Islet precursor cell (in vitro differentiated cells): ENCODE results near the gene MAN2A1.
"Not testable (repeated sequence)": the region's sequence is repeated elsewhere in the genome, so short reads cannot be mapped to it uniquely, and the experiment has no call there.

ENCODE experiments used
- DNase-seq: peaks from one replicate; pipeline ENCODE4 v3.0.0-alpha.2; 2018

The MAN2A1 gene

DNA sequence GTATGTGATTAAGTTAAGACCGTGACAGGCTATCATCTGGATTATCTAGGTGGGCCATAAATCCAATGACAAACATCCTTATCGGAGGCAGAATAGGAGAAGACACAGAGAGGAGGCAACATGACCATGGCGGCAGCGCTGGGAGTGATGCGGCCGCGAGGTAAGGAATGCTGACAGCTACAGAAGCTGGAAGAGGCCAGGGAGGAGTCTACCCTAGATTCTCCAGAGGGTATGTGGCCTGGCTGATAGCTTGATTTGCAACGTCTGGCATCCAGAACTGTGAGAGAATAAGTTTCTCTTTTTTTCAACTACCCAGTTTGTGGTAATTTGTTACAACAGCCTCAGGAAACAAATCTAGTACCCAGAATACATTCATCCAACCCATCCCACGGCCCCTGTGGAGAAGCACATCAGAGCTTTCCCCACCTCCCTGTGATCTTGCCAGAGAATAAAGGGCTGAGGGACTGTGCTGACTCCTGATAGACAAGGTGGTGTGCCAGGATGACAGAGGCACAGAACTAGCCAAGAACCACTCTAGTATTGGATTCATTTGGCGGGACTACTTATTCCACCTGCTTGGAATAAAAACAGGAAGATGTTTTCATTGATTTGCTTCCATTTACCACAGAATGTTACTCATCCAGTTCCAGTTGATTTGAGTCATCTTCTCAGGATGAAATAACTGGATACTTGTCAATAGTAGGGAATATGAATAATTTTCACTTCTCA, 187.4 kb downstream of the MAN2A1 start:
- DNase-seq: no peak

GRCh38 chr5:109877670-109878045, 187.9 kb downstream of the MAN2A1 start:
- DNase-seq: no peak

DNA sequence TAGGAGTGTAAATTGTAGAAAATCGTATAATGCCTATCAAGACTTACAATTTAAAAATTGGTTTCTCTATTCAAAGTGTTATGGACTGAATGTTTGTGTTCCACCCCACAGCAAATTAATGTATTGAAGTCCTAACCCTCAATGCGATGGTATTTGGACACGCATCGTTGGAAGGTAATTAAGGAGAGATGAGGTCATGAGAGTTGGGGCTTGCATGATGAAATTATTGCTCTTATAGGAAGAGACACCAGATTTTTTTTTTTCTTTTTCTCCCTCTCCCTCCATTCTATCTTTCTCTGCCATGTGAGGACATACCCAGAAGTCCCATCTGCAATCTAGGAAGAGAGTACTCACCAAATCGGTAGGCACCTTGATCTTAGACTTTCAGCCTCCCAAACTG, 189.2 kb downstream of the MAN2A1 start:
- no peak for DNase-seq

DNA sequence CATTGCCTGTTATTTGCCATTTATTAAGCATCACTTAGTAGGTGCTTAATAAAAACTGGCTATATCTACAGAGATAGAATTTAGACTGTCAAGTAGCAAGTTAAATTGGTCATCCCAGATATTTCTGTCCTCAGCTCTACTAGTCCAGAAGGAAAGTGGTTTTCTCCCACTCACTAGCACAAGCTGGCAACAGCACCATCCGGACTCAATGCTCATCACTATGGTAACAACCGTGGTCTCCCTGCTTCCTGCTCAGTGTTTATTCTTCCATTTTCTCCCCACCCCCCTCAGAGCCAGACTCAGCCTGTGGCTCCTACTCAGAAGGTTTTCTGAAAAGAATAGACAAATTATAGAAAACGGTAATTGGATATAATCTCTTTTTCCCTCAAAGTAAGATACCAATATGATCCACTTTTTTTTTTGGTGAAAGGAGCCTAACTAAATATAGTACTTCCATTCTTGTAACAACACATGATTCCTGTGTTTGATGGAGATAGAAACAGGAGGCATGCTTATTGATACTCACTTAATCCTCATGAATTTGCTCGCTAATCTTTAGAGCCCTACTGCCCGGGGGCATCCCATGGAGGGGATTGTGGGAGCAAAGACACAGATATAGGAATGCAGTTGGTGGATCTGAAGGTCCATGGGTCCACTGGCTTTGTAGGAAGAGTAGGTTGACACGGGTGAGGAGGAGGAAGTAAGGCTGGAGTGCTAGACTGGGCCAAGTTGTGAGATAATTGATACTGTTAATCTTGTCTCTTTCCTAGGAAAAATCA, 191.4 kb downstream of the MAN2A1 start:
- DNase-seq: no peak

- DNase-seq: no peak
Observed at GRCh38 chr5:109882546-109882945, 192.8 kb downstream of the MAN2A1 start.

- DNase-seq: no peak
Observed at GRCh38 chr5:109884676-109885075, 194.9 kb downstream of the MAN2A1 start.

- no peak for DNase-seq
Observed at GRCh38 chr5:109885205-109885604, 195.5 kb downstream of the MAN2A1 start.

DNA sequence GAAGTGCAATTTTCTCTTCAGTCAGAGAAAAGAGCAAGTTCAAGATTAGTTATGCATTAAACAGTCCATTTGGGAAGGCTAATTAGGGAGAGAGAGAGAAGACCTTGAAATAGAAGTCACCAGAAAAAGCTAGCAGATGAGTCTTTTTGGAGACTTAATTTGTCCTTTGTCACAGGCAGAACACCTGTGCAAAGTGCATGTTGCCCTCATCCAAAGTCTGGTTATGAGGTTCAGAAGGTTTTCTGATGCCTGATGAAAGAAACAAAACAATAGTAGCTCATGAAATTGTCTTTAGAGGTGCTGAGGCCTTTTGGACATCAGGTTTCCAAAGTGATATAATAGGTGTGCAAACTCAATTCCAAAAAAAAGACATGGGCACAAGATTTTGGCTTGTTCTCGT, 199.3 kb downstream of the MAN2A1 start:
- no peak for DNase-seq

- not testable (repeated sequence) for DNase-seq
Observed at GRCh38 chr5:109893271-109893670, 203.5 kb downstream of the MAN2A1 start.

- no peak for DNase-seq
Observed at GRCh38 chr5:109898269-109899162, 208.8 kb downstream of the MAN2A1 start.

- DNase-seq: no peak
Observed at GRCh38 chr5:109899163-109899535, 209.4 kb downstream of the MAN2A1 start.

DNA sequence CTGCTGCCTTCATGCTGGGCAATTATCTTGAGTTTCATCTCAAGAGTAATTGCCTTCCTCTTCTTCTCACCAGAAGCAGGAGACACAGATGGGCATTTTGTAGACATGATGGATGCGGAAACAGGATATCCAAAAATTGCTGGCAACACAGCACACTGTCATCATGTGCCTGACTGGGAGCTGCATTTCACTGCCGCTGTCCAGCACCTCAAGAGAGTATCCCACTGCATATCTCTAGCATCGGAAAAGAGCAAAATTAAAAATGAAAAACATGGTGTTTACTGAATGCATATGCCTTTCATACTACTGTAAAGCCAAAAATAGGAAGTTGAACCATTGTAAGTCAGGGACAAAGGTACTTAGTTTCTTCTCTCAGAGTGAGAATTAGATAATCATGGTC, 210.7 kb downstream of the MAN2A1 start:
- DNase-seq: no peak

GRCh38 chr5:109900911-109901627, 211.3 kb downstream of the MAN2A1 start:
- no peak for DNase-seq

- no peak for DNase-seq
Observed at GRCh38 chr5:109901628-109901981, 211.9 kb downstream of the MAN2A1 start.

DNA sequence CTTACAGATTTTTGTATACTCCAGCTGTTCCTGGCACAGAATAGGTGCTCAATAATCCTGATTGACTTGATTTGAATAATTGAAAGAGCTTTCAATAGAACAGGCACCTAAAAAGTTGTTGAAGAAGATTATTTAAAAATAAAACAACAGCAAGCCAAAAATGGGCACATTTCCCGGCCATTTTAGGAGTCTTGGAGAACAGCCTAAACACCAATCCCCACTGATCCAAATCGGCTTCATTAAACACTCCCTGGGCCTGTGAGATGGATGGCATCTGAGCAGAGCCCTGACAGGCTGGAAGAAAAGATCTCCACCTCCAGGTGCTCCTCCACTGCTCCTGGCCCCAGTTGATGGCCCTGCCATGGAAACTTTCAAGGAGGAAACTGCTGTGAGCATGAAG, 213.3 kb downstream of the MAN2A1 start:
- DNase-seq: no peak

- no peak for DNase-seq
Observed at GRCh38 chr5:109905906-109906305, 216.2 kb downstream of the MAN2A1 start.

- no peak for DNase-seq
Observed at GRCh38 chr5:109907189-109907588, 217.5 kb downstream of the MAN2A1 start.

GRCh38 chr5:109907731-109908130, 218.0 kb downstream of the MAN2A1 start:
- peak; percentile 72 for DNase-seq

DNA sequence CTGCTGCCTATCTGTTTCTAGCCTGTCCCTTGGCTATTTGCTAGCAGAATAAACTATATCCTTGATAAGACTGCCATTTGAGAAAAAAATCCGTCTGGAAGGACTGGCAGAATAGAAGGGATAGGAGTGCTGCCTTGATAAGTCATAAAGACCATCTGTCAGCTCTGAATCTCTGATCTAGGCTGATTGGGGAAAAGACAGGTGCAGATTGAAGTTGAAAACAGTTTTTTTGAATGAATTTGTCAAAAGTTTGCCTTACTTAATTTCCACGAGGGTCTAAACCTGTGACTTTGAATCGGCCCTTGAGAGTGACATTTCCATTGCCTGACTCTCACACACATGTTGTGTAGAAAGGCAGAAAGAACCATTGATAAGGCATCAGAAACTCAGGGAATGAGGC, 218.6 kb downstream of the MAN2A1 start:
- no peak for DNase-seq

DNA sequence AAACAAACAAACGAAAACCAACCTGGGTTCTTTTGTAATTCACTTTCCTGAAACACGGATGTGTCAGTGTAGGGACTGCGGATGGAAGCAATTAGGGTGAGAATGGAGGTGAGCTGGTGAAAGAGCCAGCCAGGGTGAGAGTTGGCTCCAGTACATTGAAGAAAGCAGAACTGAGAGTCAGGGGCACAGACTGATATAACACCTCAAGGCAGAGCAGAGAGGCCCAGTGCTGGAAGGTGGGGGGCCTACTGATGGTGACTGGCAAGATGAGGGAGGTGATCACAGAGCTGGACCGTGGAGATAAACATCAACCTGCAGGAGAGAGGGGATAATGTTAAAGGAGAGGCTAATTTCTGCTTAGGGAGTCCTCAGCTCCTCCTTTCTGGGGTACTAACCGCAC, 221.1 kb downstream of the MAN2A1 start:
- no peak for DNase-seq

GRCh38 chr5:109911731-109912130, 222.0 kb downstream of the MAN2A1 start:
- DNase-seq: no peak

- DNase-seq: no peak
Observed at GRCh38 chr5:109914906-109915305, 225.2 kb downstream of the MAN2A1 start.
